Measurements from ENCODE around the gene UBA6. TPM values are rescaled to one million over a fixed set of nuclear protein-coding genes. Genes with fewer than 3 reads are reported as not detected.
"Not testable (repeated sequence)": the region's sequence is repeated elsewhere in the genome, so short reads cannot be mapped to it uniquely, and the experiment has no call there.

Gene UBA6
- total RNA-seq, 2 experiments from 2014 or later = 90.8 to 91.1 TPM

- Mint-ChIP-seq H3K4me1 (ENCODE audit: low read depth) (peaks cover 18% of the 10 kb centered on the region), H3K36me3 (ENCODE audit: low read depth) (peaks cover 40% of the 10 kb centered on the region), H3K27ac (no peak overlapping the region), H3K27me3 (ENCODE audit: low read depth) (no peaks in the 10 kb centered on the region), H3K9me3 (ENCODE audit: insufficient read depth) (peaks cover 10% of the 10 kb centered on the region), H3K4me3 (no peak overlapping the region)
- no peak for ATAC-seq
- POLR2A ChIA-PET = interaction anchor here (1.7 kb wide), 1 partner anchor 12 kb away, joined by 7 read pairs; the partner anchor contains the start of gene UBA6
- DNase-seq = no peak
- CTCF ChIA-PET = interaction anchor here (1.4 to 3.1 kb wide), 2 partner anchors 13 to 33 kb away, joined by 4 to 16 read pairs; no protein-coding TSS in a partner anchor
Observed at GRCh38 chr4:67712650-67713528, 11.9 kb upstream of the UBA6 start.

- Mint-ChIP-seq H3K4me3 (no peak overlapping the region), H3K27ac (no peak overlapping the region), H3K9me3 (ENCODE audit: insufficient read depth) (peaks cover 13% of the 10 kb centered on the region), H3K36me3 (ENCODE audit: low read depth) (peaks cover 45% of the 10 kb centered on the region), H3K4me1 (ENCODE audit: low read depth) (peaks cover 18% of the 10 kb centered on the region), H3K27me3 (ENCODE audit: low read depth) (no peaks in the 10 kb centered on the region)
- POLR2A ChIA-PET = interaction anchor here (1.1 kb wide), 1 partner anchor 11 kb away, joined by 9 read pairs; the partner anchor contains the start of gene UBA6
- DNase-seq (no peak), ATAC-seq (no peak)
- CTCF ChIA-PET = interaction anchor here (1.4 to 3.1 kb wide), 3 partner anchors 12 to 35 kb away, joined by 4 to 16 read pairs (median 13); no protein-coding TSS in a partner anchor
Observed at GRCh38 chr4:67712000-67712625, 11.2 kb upstream of the UBA6 start.

DNA sequence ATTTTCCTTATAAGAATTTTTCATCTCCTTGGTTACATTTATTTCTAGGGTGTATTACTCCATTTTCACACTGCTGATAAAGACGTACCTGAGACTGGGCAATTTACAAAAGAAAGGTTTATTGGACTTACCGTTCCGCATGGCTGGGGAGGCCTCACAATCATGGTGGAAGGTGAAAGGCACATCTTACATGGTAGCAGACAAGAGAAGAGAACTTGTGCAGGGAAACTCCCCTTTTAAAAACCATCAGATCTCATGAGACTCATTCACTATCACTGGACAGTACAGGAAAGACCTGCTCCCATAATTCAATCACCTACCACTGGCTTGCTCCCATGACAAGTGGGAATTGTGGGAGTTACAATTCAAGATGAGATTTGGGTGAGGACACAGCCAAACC lies 5.7 kb upstream of the UBA6 start:
- DNase-seq = not testable (repeated sequence)
- H3K36me3 Mint-ChIP-seq (ENCODE audit: low read depth) = peaks cover 61% of the 10 kb centered on the region
- peaks cover 38% of the 10 kb centered on the region for H3K4me1 Mint-ChIP-seq (ENCODE audit: low read depth)

GRCh38 chr4:67704843-67705242 lies 3.9 kb upstream of the UBA6 start:
- ChIA-PET POLR2A (no interaction called here), CTCF (interaction anchor here (1.2 kb wide), 1 partner anchor 42 kb away, joined by 3 read pairs; no protein-coding TSS in a partner anchor)

More for the DNA sequence above, 5.7 kb upstream of the UBA6 start:
- H3K4me3 Mint-ChIP-seq; POLR2A ChIA-PET; H3K27me3 Mint-ChIP-seq (ENCODE audit: low read depth); H3K27ac Mint-ChIP-seq; ATAC-seq; CTCF ChIA-PET: not testable (repeated sequence)
- H3K9me3 Mint-ChIP-seq (ENCODE audit: insufficient read depth) = peaks cover 30% of the 10 kb centered on the region

DNA sequence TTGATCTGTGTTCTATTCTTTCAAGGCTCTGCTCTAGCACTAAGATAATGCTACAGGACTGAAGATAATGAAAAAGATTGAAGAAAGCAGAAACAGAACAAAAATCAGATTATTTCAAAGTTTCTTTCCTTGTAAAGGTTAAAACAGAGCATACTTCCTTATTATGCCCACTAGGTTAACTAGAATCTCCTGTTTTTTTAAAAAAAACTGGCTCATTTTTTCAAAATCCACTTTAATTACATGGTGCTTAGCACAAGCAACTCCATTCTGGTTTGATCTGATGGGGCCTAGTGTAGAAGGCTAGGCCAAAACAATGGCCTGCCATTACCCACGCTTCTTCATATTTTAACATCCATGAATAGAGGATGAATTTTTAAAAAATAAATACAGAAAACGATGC lies 1.2 kb upstream of the UBA6 start:
- peaks cover 57% of the 10 kb centered on the region for H3K36me3 Mint-ChIP-seq (ENCODE audit: low read depth)
- ATAC-seq (no peak), DNase-seq (no peak)
- H3K4me3 Mint-ChIP-seq = peak overlapping the region; percentile 90
- POLR2A ChIA-PET = interaction anchor here (1.2 to 3.3 kb wide), 4 partner anchors 9 to 157 kb away, joined by 3 to 27 read pairs (median 6); partner anchors contain the start of gene CENPC
- H3K27me3 Mint-ChIP-seq (ENCODE audit: low read depth) = no peaks in the 10 kb centered on the region
- H3K4me1 Mint-ChIP-seq (ENCODE audit: low read depth) = peaks cover 60% of the 10 kb centered on the region
- peaks cover 17% of the 10 kb centered on the region for H3K9me3 Mint-ChIP-seq (ENCODE audit: insufficient read depth)
- H3K27ac Mint-ChIP-seq = peak overlapping the region; percentile 96
- CTCF ChIA-PET = interaction anchor here (1.3 kb wide), 1 partner anchor 146 kb away, joined by 3 read pairs; no protein-coding TSS in a partner anchor

More at GRCh38 chr4:67704843-67705242, 3.9 kb upstream of the UBA6 start:
- H3K27ac Mint-ChIP-seq = peak overlapping the region; percentile 5
- H3K36me3 Mint-ChIP-seq (ENCODE audit: low read depth) = peaks cover 66% of the 10 kb centered on the region
- H3K9me3 Mint-ChIP-seq (ENCODE audit: insufficient read depth) = peaks cover 30% of the 10 kb centered on the region
- peaks cover 41% of the 10 kb centered on the region for H3K4me1 Mint-ChIP-seq (ENCODE audit: low read depth)
- no peak for DNase-seq
- ATAC-seq = no peak
- H3K4me3 Mint-ChIP-seq = no peak overlapping the region
- H3K27me3 Mint-ChIP-seq (ENCODE audit: low read depth) = no peaks in the 10 kb centered on the region

DNA sequence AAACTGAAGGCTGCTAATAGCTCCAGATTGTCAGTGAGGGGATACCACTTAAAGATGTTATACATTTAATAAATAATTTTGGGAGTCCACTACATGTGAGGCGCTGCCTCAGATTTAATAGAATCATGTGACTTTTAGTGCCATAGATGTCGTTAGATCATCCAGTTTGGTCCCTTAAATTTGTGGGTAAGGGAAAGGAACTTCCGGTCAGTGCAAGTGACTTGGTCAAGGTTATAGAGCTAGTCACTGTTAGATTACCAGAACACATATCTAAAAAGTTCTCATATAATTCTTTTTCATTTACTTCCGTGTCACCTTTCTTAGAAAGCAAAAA lies 529 bp upstream of the UBA6 start:
- Mint-ChIP-seq H3K36me3 (ENCODE audit: low read depth) (peaks cover 52% of the 10 kb centered on the region), H3K27ac (peak overlapping the region; percentile 96), H3K9me3 (ENCODE audit: insufficient read depth) (peaks cover 12% of the 10 kb centered on the region), H3K4me3 (peak overlapping the region; percentile 90), H3K4me1 (ENCODE audit: low read depth) (peaks cover 58% of the 10 kb centered on the region), H3K27me3 (ENCODE audit: low read depth) (no peaks in the 10 kb centered on the region)
- DNase-seq (no peak), ATAC-seq (peak; percentile 5)
- ChIA-PET CTCF (interaction anchor here (0.7 to 2.3 kb wide), 9 partner anchors 9 to 157 kb away, joined by 3 to 12 read pairs (median 4); no protein-coding TSS in a partner anchor), POLR2A (interaction anchor here (0.8 to 3.3 kb wide), 7 partner anchors 10 to 156 kb away, joined by 3 to 27 read pairs (median 4); partner anchors contain the start of gene CENPC)

DNA sequence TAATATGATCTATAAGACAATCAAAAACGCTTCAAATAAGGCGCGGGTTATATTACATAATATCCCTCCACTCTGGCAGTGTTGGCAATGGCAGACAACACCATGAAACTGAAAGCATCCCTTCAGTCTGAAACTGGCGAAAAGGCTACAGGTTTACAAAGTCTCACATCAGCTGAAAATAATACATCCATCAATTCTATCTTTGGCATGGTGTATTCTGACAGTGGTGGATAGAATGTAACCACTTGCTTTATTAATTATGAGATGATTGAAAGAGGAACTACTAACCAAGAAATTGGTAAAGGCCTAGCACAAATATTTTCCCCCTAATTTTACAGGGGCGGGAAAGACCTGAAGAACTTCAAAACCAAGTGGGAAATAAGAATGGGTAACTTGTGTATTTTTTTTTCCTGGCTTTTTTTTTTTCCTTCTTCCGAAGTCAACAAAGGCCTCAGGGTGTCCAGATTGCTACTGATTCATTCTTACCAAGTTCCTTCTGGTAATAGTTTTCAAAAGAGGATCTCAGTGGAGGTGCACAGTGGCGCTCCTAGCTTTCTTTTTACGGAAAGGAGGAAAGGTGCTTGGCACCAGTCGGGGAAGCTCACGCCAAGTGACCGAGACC lies 728 bp downstream of the UBA6 start:
- ChIA-PET POLR2A (interaction anchor here (0.6 to 3.3 kb wide), 7 partner anchors 11 to 177 kb away, joined by 3 to 27 read pairs (median 5); partner anchors contain the start of gene CENPC), CTCF (interaction anchor here (0.6 to 2.3 kb wide), 13 partner anchors 8 to 675 kb away, joined by 3 to 12 read pairs (median 4); no protein-coding TSS in a partner anchor)
- peak overlapping the region; percentile 90 for H3K4me3 Mint-ChIP-seq
- peaks cover 5% of the 10 kb centered on the region for H3K9me3 Mint-ChIP-seq (ENCODE audit: insufficient read depth)
- H3K4me1 Mint-ChIP-seq (ENCODE audit: low read depth) = peaks cover 48% of the 10 kb centered on the region
- no peaks in the 10 kb centered on the region for H3K27me3 Mint-ChIP-seq (ENCODE audit: low read depth)
- H3K27ac Mint-ChIP-seq = peak overlapping the region; percentile 96
- peak; percentile 11 for ATAC-seq
- peak; percentile 34 for DNase-seq
- peaks cover 45% of the 10 kb centered on the region for H3K36me3 Mint-ChIP-seq (ENCODE audit: low read depth)

- H3K4me1 Mint-ChIP-seq (ENCODE audit: low read depth) = peaks cover 43% of the 10 kb centered on the region
- ChIA-PET CTCF (interaction anchor here (0.8 to 2.3 kb wide), 10 partner anchors 8 to 676 kb away, joined by 3 to 12 read pairs (median 4); partner anchors contain the start of gene CENPC), POLR2A (interaction anchor here (0.5 to 3.3 kb wide), 3 partner anchors 15 to 176 kb away, joined by 3 to 27 read pairs (median 4); partner anchors contain the start of gene CENPC)
- H3K9me3 Mint-ChIP-seq (ENCODE audit: insufficient read depth) = no peaks in the 10 kb centered on the region
- DNase-seq (no peak), ATAC-seq (no peak)
- H3K27me3 Mint-ChIP-seq (ENCODE audit: low read depth) = no peaks in the 10 kb centered on the region
- peak overlapping the region; percentile 90 for H3K4me3 Mint-ChIP-seq
- peaks cover 46% of the 10 kb centered on the region for H3K36me3 Mint-ChIP-seq (ENCODE audit: low read depth)
- H3K27ac Mint-ChIP-seq = peak overlapping the region; percentile 96
Observed at GRCh38 chr4:67699603-67700002, 1.4 kb downstream of the UBA6 start.

- ATAC-seq = no peak
- H3K36me3 Mint-ChIP-seq (ENCODE audit: low read depth) = peaks cover 40% of the 10 kb centered on the region
- no peak for DNase-seq
- ChIA-PET CTCF (interaction anchor here (1.4 to 1.6 kb wide), 2 partner anchors 17 to 153 kb away, joined by 3 to 5 read pairs; partner anchors contain the start of gene CENPC), POLR2A (interaction anchor here (0.7 to 0.8 kb wide), 2 partner anchors 55 to 132 kb away, joined by 3 read pairs; no protein-coding TSS in a partner anchor)
- no peak overlapping the region for H3K27ac Mint-ChIP-seq
- H3K27me3 Mint-ChIP-seq (ENCODE audit: low read depth) = no peaks in the 10 kb centered on the region
- H3K9me3 Mint-ChIP-seq (ENCODE audit: insufficient read depth) = no peaks in the 10 kb centered on the region
- H3K4me1 Mint-ChIP-seq (ENCODE audit: low read depth) = peaks cover 35% of the 10 kb centered on the region
- no peak overlapping the region for H3K4me3 Mint-ChIP-seq
Observed at GRCh38 chr4:67697860-67698687, 2.9 kb downstream of the UBA6 start.

DNA sequence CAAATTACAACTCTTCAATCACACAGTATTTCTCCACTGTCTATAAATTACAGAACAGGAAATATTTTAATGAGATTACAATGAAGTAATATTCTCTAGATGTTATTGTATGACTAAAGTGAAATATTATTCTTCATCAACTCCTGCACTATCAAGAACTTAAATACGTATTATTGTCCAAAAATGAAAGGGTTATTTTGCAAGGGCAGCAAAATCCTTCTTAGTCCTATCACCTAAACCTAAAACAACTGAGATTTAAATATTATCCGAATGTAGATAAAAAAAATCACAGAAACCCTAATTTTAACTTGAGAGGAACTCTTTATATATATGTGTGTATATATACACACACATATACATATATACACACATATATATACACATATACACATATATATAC lies 4.9 kb downstream of the UBA6 start:
- Mint-ChIP-seq H3K4me1 (ENCODE audit: low read depth) (peaks cover 32% of the 10 kb centered on the region), H3K4me3 (no peak overlapping the region), H3K36me3 (ENCODE audit: low read depth) (peaks cover 53% of the 10 kb centered on the region), H3K27me3 (ENCODE audit: low read depth) (no peaks in the 10 kb centered on the region), H3K9me3 (ENCODE audit: insufficient read depth) (no peaks in the 10 kb centered on the region), H3K27ac (no peak overlapping the region)
- ATAC-seq = no peak
- CTCF ChIA-PET = no interaction called here
- POLR2A ChIA-PET = no interaction called here
- no peak for DNase-seq

Measured in activated CD8-positive, alpha-beta T cell treated with anti-CD3 and anti-CD28 coated beads, Interleukin-2, amount 10 ng/mL, durations not matched to agents 7 days and 5 days (primary cell).